K562 (cell line): ENCODE measurements around the gene EFHC1. TPM values are rescaled to one million over a fixed set of nuclear protein-coding genes. Genes with fewer than 3 reads are reported as not detected.

Experiments
- ATAC-seq: fragments of 200-7000 bp; cut with Tn5 transposase; 3 replicates; pipeline ENCODE4 v1.9.1; 2020; ENCODE audit warnings: moderate library complexity
- BruUV-seq: library from RNA; stranded (reverse); fragments of 400-500 nt; replicated peaks from 2 replicates; lab custom pipeline; 2021; lab: Mats Ljungman, UMichigan
- CTCF ChIA-PET: fragments of 300-600 bp; formaldehyde crosslinking; extraction: SDS; loops from one replicate; lab custom pipeline; 2021; ENCODE audit warnings: low intra/inter-chr PET ratio; lab: Yijun Ruan, JAX
- POLR2A ChIA-PET: fragments of 300-600, 350-650 bp; sonication (Branson Sonifier 250); formaldehyde crosslinking; extraction: SDS; loops from one replicate; lab custom pipeline; 2021; ENCODE audit warnings: antibody characterized with exemption, inconsistent platforms; lab: Yijun Ruan, JAX
- DNase-seq, 4 experiments: peaks; one replicate each; pipeline versions ENCODE4 v3.0.0 to v3.0.0-alpha.2; 2011 to 2018; ENCODE audit warnings: low spot score in 3 of 4, mixed read lengths in 3 of 4; ENCODE audit errors: extremely low read depth in 1 of 4
- FAIRE-seq: peaks from 2 replicates; lab custom pipeline; 2011; peaks lifted over from hg19 to GRCh38; lab: Jason Lieb, UNC
- H2AFZ ChIP-seq: 2 replicates; pipeline ENCODE4 v1.6.0; 2011; ENCODE audit warnings: low read depth, low read length, control low read depth, inconsistent platforms
- H3K27ac ChIP-seq: fragments of 200-600 bp; 3 replicates; pipeline ENCODE4 v1.8.0; 2011; ENCODE audit warnings: low read depth, mild to moderate bottlenecking, control low read depth, inconsistent platforms, low read length, moderate library complexity, mixed read lengths; ENCODE audit errors: extremely low read depth
- H3K27me3 ChIP-seq, 2 experiments: fragments of 300-600 bp in 1 of 2; 2 replicates in 1 of 2; 3 replicates in 1 of 2; pipeline versions ENCODE4 v1.6.0 to v1.8.0; 2011; ENCODE audit warnings: inconsistent platforms in 2 of 2, low read length in 2 of 2, mild to moderate bottlenecking in 1 of 2, mixed read lengths in 1 of 2, moderate library complexity in 1 of 2; ENCODE audit not compliant: control insufficient read depth in 2 of 2, insufficient read depth in 2 of 2
- H3K36me3 ChIP-seq: fragments of 300-600 bp; 3 replicates; pipeline ENCODE4 v1.8.0; 2011; ENCODE audit warnings: mild to moderate bottlenecking, low read length, inconsistent platforms; ENCODE audit not compliant: control insufficient read depth, insufficient read depth
- H3K4me1 ChIP-seq, 2 experiments: fragments of 200-600 bp in 1 of 2; replicated peaks in 1 of 2; 2 replicates in 1 of 2; 3 replicates in 1 of 2; pipeline versions ENCODE4 v1.5.1 to v1.8.0; 2011; ENCODE audit warnings: inconsistent platforms in 2 of 2, low read length in 2 of 2, mild to moderate bottlenecking in 1 of 2, mixed read lengths in 1 of 2, moderate library complexity in 1 of 2; ENCODE audit not compliant: control insufficient read depth in 2 of 2, insufficient read depth in 2 of 2
- H3K4me2 ChIP-seq: 2 replicates; pipeline ENCODE4 v1.6.1; 2011; ENCODE audit warnings: low read length, control low read depth, inconsistent platforms, mixed read lengths; ENCODE audit not compliant: insufficient read depth
- H3K4me3 ChIP-seq: fragments of 200-600 bp; sonication (generic), shearing (Covaris generic); 2 replicates; pipeline ENCODE4 v1.5.1; 2016; ENCODE audit warnings: control low read depth, inconsistent platforms
- H3K79me2 ChIP-seq: fragments of 200-600 bp; 3 replicates; pipeline ENCODE4 v1.8.0; 2011; ENCODE audit warnings: low read length, inconsistent platforms; ENCODE audit not compliant: control insufficient read depth, insufficient read depth
- H3K9ac ChIP-seq, 2 experiments: 2 replicates each; pipeline versions ENCODE4 v1.6.0 to v1.6.1; 2011; ENCODE audit warnings: low read depth in 2 of 2, low read length in 2 of 2, control low read depth in 1 of 2, inconsistent platforms in 1 of 2, mild to moderate bottlenecking in 1 of 2, mixed read lengths in 1 of 2; ENCODE audit not compliant: insufficient read depth in 1 of 2
- H3K9me1 ChIP-seq: one replicate; pipeline ENCODE4 v1.6.0; 2011; ENCODE audit warnings: inconsistent platforms, mild to moderate bottlenecking, low read length, moderate library complexity; ENCODE audit not compliant: control insufficient read depth, insufficient read depth
- H3K9me3 ChIP-seq: replicated peaks from 2 replicates; pipeline ENCODE4 v1.5.1; 2011; ENCODE audit warnings: low read depth, low read length, inconsistent platforms; ENCODE audit not compliant: control insufficient read depth, insufficient read depth
- H4K20me1 ChIP-seq: replicated peaks from 2 replicates; pipeline ENCODE4 v1.6.1; 2011; ENCODE audit warnings: low read length, inconsistent platforms, mixed read lengths; ENCODE audit not compliant: control insufficient read depth, insufficient read depth
- BACH1 ChIP-seq: fragments of 200-800 bp; sonication (Bioruptor generic); IDR thresholded peaks from 2 replicates; pipeline ENCODE4 v1.6.1; 2016; ENCODE audit warnings: missing genetic modification characterization, missing compliant biosample characterization
- GTF2A2 ChIP-seq: IDR thresholded peaks from 2 replicates; pipeline ENCODE4 v1.6.1; 2016; ENCODE audit warnings: mild to moderate bottlenecking, missing genetic modification characterization, missing compliant biosample characterization
- NCOR1 ChIP-seq: fragments of 450-650 bp; IDR thresholded peaks from 2 replicates; pipeline ENCODE4 v1.6.1; 2016; ENCODE audit warnings: mild to moderate bottlenecking, moderate library complexity
- ZNF507 ChIP-seq: conservative IDR thresholded peaks from 2 replicates; pipeline ENCODE4 v1.6.1; 2017; ENCODE audit warnings: missing genetic modification characterization, missing compliant biosample characterization
- WGBS: fragments of 100-300 bp; shearing (Covaris generic); methylation state at CpG from one replicate; pipeline ENCODE4 v1.1.6; 2016; ENCODE audit warnings: low coverage, mixed read lengths; ENCODE audit not compliant: insufficient coverage; ENCODE audit errors: missing lambda C conversion rate; 5-methylcytosine and 5-hydroxymethylcytosine counted together
- in situ Hi-C: fragments of 300-500 bp; cut with MboI; formaldehyde crosslinking; loops from 4 replicates; pipeline ENCODE4 v1.15.0; 2018; ENCODE audit warnings: inconsistent platforms, mixed read lengths
- intact Hi-C: fragments of 100-400 bp; cut with micrococcal nuclease; formaldehyde crosslinking; loops from 2 replicates; pipeline ENCODE4 v1.14.2; 2022
- polyA plus RNA-seq, 8 experiments: library from polyadenylated mRNA; depleted of rRNA in 4 of 8; stranded (reverse) in 5 of 8; unstranded in 3 of 8; fragments of >200 nt; fragmentation: Nextera tagmentation in 2 of 8; fragmentation: Illumina TruSeq in 1 of 8; extraction: Ambion mirVana in 2 of 8; extraction: Trizol in 1 of 8; gene quantifications; 2 replicates each; pipeline versions ENCODE4 v1.2.1 to v1.2.3, GENCODE V29; 2011 to 2014; ENCODE audit warnings: inconsistent platforms in 1 of 8, missing spikeins in 1 of 8
- total RNA-seq, 7 experiments: library from RNA; depleted of rRNA in 6 of 7; stranded (reverse); fragments of >200 nt in 6 of 7; fragmentation: Illumina TruSeq in 2 of 7; extraction: Trizol in 2 of 7; gene quantifications; 2 replicates each; pipeline versions ENCODE4 v1.2.1 to v1.2.3, GENCODE V29; 2011 to 2021; ENCODE audit warnings: low replicate concordance in 1 of 7
- TF ChIP-seq, protein P1 (sequence below): fragments of 200-600 bp; sonication (generic); IDR thresholded peaks from one replicate; pipeline ENCODE4 v1.6.1; 2012; ENCODE audit warnings: mild to moderate bottlenecking, low read depth, low read length, inconsistent platforms
- TF ChIP-seq, protein P2 (sequence below): sonication (generic); formaldehyde crosslinking; IDR thresholded peaks from 2 replicates; pipeline ENCODE4 v1.9.0; 2022; ENCODE audit warnings: mild to moderate bottlenecking, missing genetic modification reagents

EFHC1 gene
- total and polyA plus RNA-seq, 9 of the 15 experiments (the other 6 are each of a cell fraction or from before 2014, with no cell fraction given) = 9.5 to 31.0 (median 14.9) TPM

DNA sequence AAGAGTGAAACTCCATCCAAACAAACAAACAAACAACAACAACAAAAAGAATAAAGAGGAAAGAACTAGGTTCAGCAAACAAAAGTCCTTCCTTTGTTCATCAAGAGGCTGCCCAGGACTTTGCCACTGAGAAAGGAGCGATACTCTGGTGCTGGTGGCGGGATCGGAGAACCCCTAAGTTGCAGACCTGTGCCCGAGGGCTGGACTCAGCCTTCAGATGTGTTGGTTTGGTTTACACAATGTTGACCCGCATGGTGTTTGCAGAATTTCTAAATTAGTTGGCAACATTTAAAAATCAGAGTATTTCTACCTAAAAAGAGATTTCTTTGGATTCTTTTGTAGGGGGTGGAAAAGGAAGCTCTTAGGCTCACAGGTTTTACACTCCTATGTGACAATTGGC, 114.2 kb downstream of the EFHC1 start:
- no peak overlapping the region for H3K9ac ChIP-seq
- ATAC-seq (no peak), DNase-seq (no peak), FAIRE-seq (no peak)
- H3K4me1 ChIP-seq = peaks cover 4 to 10% of the 10 kb centered on the region in 2 experiments; a peak in 3 of 5 replicates
- H3K27ac ChIP-seq = no peak overlapping the region
- H4K20me1 ChIP-seq = no peaks in the 10 kb centered on the region
- CTCF ChIA-PET = no interaction called here
- H3K27me3 ChIP-seq = no peaks in the 10 kb centered on the region
- H3K9me3 ChIP-seq = no peaks in the 10 kb centered on the region
- in situ Hi-C loops = no loop called here
- no peak overlapping the region for H2AFZ ChIP-seq
- no peaks in the 10 kb centered on the region for H3K9me1 ChIP-seq
- H3K36me3 ChIP-seq = peaks cover 9% of the 10 kb centered on the region; the same call in 1 of the 3 replicates
- no peak overlapping the region for H3K4me3 ChIP-seq
- WGBS = 98% methylated on average over 5 of the region's 5 CpGs
- H3K79me2 ChIP-seq = 0 out of 3 replicates have a peak, but pooled peaks cover 9% of the 10 kb centered on the region
- TF ChIP-seq GTF2A2 (no peak), BACH1 (tag) (no peak), NCOR1 (no peak), ZNF507 (no peak)
- TF ChIP-seq, protein P1, sequence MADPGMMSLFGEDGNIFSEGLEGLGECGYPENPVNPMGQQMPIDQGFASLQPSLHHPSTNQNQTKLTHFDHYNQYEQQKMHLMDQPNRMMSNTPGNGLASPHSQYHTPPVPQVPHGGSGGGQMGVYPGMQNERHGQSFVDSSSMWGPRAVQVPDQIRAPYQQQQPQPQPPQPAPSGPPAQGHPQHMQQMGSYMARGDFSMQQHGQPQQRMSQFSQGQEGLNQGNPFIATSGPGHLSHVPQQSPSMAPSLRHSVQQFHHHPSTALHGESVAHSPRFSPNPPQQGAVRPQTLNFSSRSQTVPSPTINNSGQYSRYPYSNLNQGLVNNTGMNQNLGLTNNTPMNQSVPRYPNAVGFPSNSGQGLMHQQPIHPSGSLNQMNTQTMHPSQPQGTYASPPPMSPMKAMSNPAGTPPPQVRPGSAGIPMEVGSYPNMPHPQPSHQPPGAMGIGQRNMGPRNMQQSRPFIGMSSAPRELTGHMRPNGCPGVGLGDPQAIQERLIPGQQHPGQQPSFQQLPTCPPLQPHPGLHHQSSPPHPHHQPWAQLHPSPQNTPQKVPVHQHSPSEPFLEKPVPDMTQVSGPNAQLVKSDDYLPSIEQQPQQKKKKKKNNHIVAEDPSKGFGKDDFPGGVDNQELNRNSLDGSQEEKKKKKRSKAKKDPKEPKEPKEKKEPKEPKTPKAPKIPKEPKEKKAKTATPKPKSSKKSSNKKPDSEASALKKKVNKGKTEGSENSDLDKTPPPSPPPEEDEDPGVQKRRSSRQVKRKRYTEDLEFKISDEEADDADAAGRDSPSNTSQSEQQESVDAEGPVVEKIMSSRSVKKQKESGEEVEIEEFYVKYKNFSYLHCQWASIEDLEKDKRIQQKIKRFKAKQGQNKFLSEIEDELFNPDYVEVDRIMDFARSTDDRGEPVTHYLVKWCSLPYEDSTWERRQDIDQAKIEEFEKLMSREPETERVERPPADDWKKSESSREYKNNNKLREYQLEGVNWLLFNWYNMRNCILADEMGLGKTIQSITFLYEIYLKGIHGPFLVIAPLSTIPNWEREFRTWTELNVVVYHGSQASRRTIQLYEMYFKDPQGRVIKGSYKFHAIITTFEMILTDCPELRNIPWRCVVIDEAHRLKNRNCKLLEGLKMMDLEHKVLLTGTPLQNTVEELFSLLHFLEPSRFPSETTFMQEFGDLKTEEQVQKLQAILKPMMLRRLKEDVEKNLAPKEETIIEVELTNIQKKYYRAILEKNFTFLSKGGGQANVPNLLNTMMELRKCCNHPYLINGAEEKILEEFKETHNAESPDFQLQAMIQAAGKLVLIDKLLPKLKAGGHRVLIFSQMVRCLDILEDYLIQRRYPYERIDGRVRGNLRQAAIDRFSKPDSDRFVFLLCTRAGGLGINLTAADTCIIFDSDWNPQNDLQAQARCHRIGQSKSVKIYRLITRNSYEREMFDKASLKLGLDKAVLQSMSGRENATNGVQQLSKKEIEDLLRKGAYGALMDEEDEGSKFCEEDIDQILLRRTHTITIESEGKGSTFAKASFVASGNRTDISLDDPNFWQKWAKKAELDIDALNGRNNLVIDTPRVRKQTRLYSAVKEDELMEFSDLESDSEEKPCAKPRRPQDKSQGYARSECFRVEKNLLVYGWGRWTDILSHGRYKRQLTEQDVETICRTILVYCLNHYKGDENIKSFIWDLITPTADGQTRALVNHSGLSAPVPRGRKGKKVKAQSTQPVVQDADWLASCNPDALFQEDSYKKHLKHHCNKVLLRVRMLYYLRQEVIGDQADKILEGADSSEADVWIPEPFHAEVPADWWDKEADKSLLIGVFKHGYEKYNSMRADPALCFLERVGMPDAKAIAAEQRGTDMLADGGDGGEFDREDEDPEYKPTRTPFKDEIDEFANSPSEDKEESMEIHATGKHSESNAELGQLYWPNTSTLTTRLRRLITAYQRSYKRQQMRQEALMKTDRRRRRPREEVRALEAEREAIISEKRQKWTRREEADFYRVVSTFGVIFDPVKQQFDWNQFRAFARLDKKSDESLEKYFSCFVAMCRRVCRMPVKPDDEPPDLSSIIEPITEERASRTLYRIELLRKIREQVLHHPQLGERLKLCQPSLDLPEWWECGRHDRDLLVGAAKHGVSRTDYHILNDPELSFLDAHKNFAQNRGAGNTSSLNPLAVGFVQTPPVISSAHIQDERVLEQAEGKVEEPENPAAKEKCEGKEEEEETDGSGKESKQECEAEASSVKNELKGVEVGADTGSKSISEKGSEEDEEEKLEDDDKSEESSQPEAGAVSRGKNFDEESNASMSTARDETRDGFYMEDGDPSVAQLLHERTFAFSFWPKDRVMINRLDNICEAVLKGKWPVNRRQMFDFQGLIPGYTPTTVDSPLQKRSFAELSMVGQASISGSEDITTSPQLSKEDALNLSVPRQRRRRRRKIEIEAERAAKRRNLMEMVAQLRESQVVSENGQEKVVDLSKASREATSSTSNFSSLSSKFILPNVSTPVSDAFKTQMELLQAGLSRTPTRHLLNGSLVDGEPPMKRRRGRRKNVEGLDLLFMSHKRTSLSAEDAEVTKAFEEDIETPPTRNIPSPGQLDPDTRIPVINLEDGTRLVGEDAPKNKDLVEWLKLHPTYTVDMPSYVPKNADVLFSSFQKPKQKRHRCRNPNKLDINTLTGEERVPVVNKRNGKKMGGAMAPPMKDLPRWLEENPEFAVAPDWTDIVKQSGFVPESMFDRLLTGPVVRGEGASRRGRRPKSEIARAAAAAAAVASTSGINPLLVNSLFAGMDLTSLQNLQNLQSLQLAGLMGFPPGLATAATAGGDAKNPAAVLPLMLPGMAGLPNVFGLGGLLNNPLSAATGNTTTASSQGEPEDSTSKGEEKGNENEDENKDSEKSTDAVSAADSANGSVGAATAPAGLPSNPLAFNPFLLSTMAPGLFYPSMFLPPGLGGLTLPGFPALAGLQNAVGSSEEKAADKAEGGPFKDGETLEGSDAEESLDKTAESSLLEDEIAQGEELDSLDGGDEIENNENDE = no peak
- TF ChIP-seq, protein P2, sequence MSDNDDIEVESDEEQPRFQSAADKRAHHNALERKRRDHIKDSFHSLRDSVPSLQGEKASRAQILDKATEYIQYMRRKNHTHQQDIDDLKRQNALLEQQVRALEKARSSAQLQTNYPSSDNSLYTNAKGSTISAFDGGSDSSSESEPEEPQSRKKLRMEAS (CRISPR knock-in tag) = no peak
- no peak overlapping the region for H3K4me2 ChIP-seq
- no TSS peak for BruUV-seq
- POLR2A ChIA-PET = no interaction called here
- intact Hi-C loops = no loop called here
